Coronary artery (tissue), 2 donors: ENCODE results near the gene TNS3.
A peak's percentile ranks its signal among the peaks of the same experiment; 100 is the strongest.

ENCODE experiments used
- DNase-seq: peaks from one replicate; pipeline ENCODE4 v3.0.0-alpha.2; 2017; ENCODE audit warnings: low spot score
- H3K27ac ChIP-seq, 2 donors: fragments of 200-600 bp; sonication (generic); one replicate each; pipeline ENCODE4 v1.5.1; 2016 to 2019
- H3K4me3 ChIP-seq: fragments of 200-600 bp; sonication (generic); 2 replicates; pipeline ENCODE4 v1.5.1; 2016; ENCODE audit warnings: mild to moderate bottlenecking, moderate library complexity
- TF ChIP-seq, protein P1 (sequence below): fragments of 200-600 bp; sonication (generic); IDR thresholded peaks from one replicate; pipeline ENCODE4 v1.5.1; 2019; ENCODE audit warnings: antibody characterized with exemption

TNS3 gene

DNA sequence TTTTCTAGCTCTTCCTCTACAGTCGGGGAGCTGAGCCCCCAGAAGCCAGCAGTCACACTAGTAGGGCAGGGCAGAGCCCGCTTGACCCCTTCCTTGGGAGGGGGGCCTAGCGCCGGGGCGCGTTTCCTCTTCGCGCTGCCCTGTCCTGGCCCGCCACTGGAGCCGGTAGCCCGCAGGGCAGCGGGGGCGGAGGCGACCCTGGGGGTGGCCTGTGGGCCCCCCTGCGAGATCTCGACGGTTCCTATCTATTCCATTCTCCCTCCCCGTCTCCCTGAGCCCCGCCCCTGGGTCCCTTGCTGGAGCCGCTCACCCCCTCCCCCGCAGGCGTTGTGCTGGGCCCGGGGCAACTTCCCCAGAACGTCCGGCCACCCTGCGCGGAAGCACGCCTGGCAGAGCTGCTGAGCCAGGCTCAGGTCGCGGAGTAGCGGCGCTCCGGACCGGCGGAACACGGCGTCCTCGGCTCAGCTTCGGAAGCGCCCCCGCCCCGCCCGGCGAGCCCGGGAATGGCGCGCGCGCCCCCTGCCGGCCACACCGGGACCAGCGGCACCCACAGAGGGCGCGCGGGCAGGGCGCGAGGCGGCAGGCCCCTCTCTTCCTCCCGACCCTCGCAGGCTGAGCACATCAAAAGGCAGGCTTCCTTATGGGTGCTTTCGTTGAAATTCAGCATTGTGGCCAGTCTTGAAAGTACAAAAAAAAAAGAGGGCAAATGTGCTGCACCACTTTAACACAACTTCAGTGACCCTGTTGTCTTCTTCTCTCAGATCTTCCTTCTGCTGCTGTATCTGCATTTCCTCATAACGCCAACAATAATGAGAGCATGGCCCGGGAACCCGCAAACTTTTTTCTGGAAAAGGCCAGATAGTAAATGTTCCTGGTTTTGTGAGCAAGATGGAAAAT, 327.6 kb downstream of the TNS3 start:
- peak overlapping the region; percentile 72 for H3K4me3 ChIP-seq
- TF ChIP-seq, protein P1, sequence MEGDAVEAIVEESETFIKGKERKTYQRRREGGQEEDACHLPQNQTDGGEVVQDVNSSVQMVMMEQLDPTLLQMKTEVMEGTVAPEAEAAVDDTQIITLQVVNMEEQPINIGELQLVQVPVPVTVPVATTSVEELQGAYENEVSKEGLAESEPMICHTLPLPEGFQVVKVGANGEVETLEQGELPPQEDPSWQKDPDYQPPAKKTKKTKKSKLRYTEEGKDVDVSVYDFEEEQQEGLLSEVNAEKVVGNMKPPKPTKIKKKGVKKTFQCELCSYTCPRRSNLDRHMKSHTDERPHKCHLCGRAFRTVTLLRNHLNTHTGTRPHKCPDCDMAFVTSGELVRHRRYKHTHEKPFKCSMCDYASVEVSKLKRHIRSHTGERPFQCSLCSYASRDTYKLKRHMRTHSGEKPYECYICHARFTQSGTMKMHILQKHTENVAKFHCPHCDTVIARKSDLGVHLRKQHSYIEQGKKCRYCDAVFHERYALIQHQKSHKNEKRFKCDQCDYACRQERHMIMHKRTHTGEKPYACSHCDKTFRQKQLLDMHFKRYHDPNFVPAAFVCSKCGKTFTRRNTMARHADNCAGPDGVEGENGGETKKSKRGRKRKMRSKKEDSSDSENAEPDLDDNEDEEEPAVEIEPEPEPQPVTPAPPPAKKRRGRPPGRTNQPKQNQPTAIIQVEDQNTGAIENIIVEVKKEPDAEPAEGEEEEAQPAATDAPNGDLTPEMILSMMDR = peak; percentile 95
- peak; percentile 88 for DNase-seq
- peak overlapping the region; percentile 73 to 87 for H3K27ac ChIP-seq

DNA sequence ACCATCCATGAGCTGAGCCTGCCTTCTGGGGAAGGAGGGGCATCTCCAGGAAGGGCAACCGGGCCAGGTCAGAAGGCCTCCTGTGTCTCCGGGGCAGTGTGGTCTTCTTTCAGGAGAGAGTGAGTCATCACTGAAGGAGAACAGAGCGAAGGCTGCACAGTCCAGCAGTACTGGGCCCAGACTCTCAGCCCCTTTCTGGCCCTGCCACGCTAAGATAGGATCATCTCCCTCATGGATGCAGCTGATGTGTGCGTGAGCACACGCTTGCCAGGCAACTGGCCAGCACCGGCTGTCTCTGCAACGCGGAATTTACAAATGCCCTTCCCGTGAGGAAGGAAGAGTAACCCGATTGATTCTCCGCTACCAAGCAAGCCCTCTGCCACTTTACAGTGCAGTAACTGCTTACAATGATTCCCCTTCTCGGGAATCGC, 328.2 kb downstream of the TNS3 start:
- TF ChIP-seq, protein P1 = no peak
- H3K4me3 ChIP-seq = peak overlapping the region; percentile 72
- no peak for DNase-seq
- peak overlapping the region; percentile 73 to 87 for H3K27ac ChIP-seq

DNA sequence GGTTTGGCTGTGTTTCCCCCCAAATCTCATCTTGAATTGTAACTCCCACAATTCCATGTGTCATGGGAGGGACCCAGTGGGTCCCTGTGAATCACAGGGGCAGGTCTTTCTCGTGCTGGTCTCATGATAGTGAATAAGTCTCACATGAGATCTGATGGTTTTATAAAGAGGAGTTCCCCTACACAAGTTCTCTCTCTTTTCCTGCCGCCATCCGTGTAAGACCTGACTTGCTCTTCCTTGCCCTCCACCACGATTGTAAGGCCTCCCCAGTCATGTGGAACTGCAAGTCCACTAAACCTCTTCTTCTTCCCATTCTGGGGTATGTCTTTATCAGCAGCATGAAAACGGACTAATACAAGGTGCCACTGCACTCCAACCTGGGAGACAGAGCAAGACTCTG, 329.2 kb downstream of the TNS3 start:
- H3K4me3 ChIP-seq = no peak overlapping the region
- TF ChIP-seq, protein P1 = no peak
- H3K27ac ChIP-seq = no peak overlapping the region
- no peak for DNase-seq

DNA sequence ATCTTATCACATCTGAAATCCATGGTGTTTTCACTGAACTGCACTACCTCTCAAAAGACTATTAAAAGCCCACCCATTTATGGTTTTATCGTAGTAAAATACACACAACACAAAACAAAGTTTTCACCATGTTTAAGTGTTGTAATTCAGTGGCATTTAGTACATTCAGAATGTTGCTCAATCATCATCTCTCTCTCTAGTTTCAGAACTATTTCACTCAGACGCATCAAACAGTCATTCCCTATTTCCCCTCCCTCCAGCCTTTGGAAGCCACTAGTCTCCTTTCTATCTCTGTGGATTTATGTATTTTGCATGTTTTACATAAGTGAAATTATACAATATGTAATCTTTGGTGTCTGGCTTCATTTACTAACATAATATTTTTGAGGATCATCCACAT, 332.6 kb downstream of the TNS3 start:
- no peak for DNase-seq
- Histone ChIP-seq H3K4me3 (no peak overlapping the region), H3K27ac (no peak overlapping the region)
- TF ChIP-seq, protein P1 = no peak

DNA sequence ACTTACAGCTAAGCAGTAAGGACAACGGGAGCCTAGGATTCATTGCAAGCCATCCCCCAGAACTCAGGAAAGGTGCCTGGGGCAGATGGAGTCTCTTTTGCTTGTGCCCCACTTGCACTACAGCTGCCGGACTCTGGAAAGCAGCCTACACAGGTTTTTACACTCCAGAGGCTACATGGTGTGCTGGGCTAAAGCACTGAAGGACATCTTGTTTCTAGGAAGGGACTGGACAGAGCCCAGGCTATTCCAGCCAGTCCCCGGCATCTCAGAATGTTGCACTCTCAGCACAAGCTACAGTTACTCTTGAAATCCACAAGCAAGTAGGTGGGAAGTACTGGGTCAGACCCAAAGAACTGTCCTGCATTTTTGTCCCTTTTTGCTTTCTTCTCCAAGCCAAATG, 333.1 kb downstream of the TNS3 start:
- TF ChIP-seq, protein P1 = no peak
- H3K4me3 ChIP-seq = no peak overlapping the region
- no peak for DNase-seq

DNA sequence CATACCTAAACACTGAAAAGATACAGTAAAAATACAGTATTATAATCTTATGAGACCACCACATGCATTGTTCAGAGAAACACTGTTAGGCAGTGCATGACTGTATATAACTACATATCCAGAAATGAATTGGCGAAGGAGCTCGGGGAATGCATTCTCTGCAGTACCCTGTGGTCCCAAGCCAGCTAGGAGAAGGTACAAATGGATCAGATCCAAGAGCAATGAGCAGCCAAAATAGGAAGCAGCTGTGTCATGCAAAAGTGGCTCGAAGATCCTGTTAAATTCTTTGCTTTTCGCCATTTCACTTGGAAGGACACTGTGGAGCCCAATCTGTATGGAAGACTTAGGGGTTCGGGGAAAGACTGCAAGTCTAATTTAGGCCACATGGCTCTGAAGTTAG, 334.8 kb downstream of the TNS3 start:
- TF ChIP-seq, protein P1 = no peak
- no peak overlapping the region for H3K4me3 ChIP-seq
- no peak for DNase-seq
- no peak overlapping the region for H3K27ac ChIP-seq

More for the DNA sequence above, 333.1 kb downstream of the TNS3 start:
- H3K27ac ChIP-seq = no peak overlapping the region

DNA sequence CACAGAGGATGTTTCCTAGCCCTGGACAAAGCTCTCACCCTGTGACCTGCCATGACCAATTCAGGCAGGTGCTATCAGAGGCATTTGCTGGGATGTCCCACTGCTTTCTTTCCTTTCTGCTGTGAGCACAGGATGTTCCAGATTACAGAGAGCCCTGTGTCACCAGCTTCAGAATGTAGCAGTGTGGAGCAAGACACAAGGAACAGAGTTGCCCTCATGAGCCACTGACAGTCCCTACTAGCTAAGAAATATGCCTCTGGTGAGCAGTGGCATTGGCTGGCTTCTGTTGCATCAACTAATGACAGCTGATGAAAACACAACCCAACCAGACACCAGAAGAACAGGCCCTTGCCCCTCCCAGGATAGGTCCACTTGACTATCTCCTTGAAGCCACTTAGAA, 337.2 kb downstream of the TNS3 start:
- DNase-seq = no peak
- TF ChIP-seq, protein P1 = no peak

More for the DNA sequence above, 337.2 kb downstream of the TNS3 start:
- H3K27ac ChIP-seq = no peak overlapping the region
- no peak overlapping the region for H3K4me3 ChIP-seq
